ENCODE data around the gene NEFH. TPM values are rescaled to one million over a fixed set of nuclear protein-coding genes. Genes with fewer than 3 reads are reported as not detected.
"Not testable (repeated sequence)": the region's sequence is repeated elsewhere in the genome, so short reads cannot be mapped to it uniquely, and the experiment has no call there.

The NEFH gene
- total and polyA plus RNA-seq, 12 donors, result 6.8 to 81.1 (median 20.6) TPM

DNA sequence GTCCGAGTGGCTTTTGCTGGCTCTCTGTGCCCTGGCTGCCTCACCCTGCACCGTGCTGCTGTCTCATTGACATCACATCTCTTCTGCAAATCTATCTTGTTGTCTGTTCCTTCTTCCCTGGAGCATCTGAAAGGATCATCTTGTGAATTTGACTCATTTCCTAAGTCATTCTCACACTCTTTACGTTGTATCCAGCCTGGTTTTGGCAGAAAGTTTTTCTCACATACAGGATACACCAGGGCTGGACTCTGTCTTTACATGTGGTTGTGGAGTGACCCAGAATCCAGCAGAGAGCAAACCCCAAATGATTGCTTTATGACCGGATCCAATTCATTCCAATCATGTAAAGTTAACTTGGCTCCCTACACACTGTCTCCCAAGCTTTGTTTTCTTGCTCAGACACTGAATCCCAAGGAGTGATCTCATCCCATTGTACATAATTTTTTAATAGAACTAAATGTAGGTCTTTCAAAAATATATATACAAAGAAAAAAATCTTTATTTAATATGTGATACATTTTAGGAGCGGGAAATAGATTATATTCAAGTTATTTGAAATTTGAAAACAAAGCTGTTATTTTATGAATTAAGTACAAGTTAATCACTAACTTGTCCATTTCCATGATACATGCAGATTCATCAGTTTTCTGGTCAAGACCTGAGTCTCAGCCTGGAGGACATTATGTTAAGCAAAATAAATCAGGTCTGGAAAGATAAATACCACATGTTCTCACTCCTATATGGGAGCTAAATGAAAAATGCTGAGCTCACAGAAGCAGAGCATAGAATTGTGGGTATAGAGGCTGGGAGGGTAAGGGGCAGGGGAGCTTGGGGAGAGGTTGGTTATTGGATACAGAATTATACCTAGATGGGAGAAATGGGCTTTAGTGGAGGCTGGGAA is 44.5 kb upstream of the NEFH start:
- Histone ChIP-seq H3K4me3 (no peak overlapping the region), H3K27ac (no peak overlapping the region), H3K36me3 (replicated peaks in 1 of 2) (no peaks in the 10 kb centered on the region), H3K9me3 (replicated peaks in 1 of 3) (no peaks in the 10 kb centered on the region), H3K4me1 (replicated peaks in 1 of 2) (no peaks in the 10 kb centered on the region), H3K27me3 (no peaks in the 10 kb centered on the region)
- 58 to 70% (median 63%) methylated on average over 5 of the region's 5 CpGs for WGBS, 4 donors
- TF ChIP-seq POLR2A (IDR thresholded peaks at IDR 0.05), result no peak
- TF ChIP-seq, protein P1, sequence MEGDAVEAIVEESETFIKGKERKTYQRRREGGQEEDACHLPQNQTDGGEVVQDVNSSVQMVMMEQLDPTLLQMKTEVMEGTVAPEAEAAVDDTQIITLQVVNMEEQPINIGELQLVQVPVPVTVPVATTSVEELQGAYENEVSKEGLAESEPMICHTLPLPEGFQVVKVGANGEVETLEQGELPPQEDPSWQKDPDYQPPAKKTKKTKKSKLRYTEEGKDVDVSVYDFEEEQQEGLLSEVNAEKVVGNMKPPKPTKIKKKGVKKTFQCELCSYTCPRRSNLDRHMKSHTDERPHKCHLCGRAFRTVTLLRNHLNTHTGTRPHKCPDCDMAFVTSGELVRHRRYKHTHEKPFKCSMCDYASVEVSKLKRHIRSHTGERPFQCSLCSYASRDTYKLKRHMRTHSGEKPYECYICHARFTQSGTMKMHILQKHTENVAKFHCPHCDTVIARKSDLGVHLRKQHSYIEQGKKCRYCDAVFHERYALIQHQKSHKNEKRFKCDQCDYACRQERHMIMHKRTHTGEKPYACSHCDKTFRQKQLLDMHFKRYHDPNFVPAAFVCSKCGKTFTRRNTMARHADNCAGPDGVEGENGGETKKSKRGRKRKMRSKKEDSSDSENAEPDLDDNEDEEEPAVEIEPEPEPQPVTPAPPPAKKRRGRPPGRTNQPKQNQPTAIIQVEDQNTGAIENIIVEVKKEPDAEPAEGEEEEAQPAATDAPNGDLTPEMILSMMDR (IDR thresholded peaks at IDR 0.05), result no peak
- no peak for DNase-seq
- intact Hi-C loops (cut with DNase I), result no loop called here

DNA sequence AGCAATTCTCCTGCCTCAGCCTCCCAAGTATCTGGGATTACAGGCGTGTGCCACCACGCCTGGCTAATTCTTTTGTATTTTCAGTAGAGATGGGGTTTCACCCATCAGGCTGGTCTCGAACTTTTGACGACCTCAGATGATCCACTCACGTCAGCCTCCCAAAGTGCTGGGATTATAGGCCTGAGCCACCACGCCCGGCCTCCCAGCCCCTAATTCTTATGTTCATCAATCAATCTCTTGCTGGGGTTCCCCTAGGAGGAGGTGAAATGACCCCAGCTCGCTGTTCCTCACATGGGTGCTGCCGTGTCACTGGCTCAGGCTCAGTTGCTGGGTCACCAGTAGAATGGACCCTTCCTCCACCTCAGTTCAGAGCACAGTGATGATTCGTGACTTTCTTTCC is 41.7 kb upstream of the NEFH start, which contains the start of gene RFPL1:
RFPL1 (plus strand) TSS at position 301 of the 400 bp plus-strand sequence.
- DNase-seq, result not testable (repeated sequence)

DNA sequence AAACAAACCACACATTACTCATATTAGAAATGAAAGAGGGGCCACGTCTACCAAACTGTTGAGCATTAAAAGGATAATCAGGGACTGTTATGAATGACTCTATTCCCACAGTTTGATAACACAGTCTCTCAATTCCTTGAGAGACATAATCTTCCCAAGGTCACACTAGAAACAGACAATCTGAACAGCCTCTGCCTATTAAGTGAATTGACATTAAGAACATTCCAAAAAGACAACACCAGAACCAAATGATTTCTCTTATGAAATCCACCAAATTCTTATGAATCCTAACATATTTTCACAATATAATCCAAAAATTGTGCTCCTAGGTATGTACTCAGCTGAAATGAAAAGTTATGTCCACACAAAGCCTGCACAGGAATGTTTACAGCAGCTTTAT is 37.0 kb upstream of the NEFH start:
- no peaks in the 10 kb centered on the region for H3K36me3 ChIP-seq (replicated peaks in 1 of 2)
- WGBS, 4 donors, result 30 to 46% (median 37%) methylated on average over 1 of the region's 1 CpG

More for the DNA sequence above, 41.7 kb upstream of the NEFH start, which contains the start of gene RFPL1:
- H3K27me3 ChIP-seq; H3K36me3 ChIP-seq (replicated peaks in 1 of 2); intact Hi-C loops (cut with DNase I); H3K4me1 ChIP-seq (replicated peaks in 1 of 2); H3K9me3 ChIP-seq (replicated peaks in 1 of 3); H3K27ac ChIP-seq; H3K4me3 ChIP-seq: not testable (repeated sequence)
- 91 to 94% (median 93%) methylated on average over 10 of the region's 10 CpGs for WGBS, 4 donors

DNA sequence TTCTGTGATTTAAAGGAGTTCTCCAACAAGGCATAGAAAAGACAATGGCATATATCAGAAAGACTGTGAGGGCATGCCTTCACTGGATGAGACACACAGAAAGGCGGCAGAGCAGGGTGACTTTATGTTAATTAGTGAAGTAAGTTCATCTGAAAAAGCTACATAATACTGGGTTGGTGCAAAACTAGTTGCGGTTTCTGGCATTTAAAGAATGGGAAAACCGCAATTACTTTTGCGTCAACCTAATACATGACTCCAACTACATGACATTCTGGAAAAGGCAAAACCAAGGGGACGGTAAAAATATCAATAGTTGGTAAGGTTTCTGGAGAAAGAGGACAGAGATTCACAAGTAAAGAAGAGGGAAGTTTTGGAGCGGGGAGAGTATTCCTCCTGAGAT is 36.6 kb upstream of the NEFH start:
- no peak for DNase-seq
- Histone ChIP-seq H3K4me3 (no peak overlapping the region), H3K9me3 (replicated peaks in 1 of 3) (no peaks in the 10 kb centered on the region), H3K27me3 (no peaks in the 10 kb centered on the region), H3K4me1 (replicated peaks in 1 of 2) (no peaks in the 10 kb centered on the region), H3K27ac (no peak overlapping the region), H3K36me3 (replicated peaks in 1 of 2) (no peaks in the 10 kb centered on the region)
- 77 to 87% (median 82%) methylated on average over 6 of the region's 6 CpGs for WGBS, 4 donors
- intact Hi-C loops (cut with DNase I), result no loop called here
- TF ChIP-seq, protein P1 (IDR thresholded peaks at IDR 0.05), result no peak
- no peak for TF ChIP-seq POLR2A (IDR thresholded peaks at IDR 0.05)

More for the DNA sequence above, 37.0 kb upstream of the NEFH start:
- intact Hi-C loops (cut with DNase I), result no loop called here
- H3K27ac ChIP-seq, result no peak overlapping the region
- no peak for TF ChIP-seq POLR2A (IDR thresholded peaks at IDR 0.05)
- TF ChIP-seq, protein P1 (IDR thresholded peaks at IDR 0.05), result no peak
- no peaks in the 10 kb centered on the region for H3K4me1 ChIP-seq (replicated peaks in 1 of 2)
- DNase-seq, result no peak
- no peaks in the 10 kb centered on the region for H3K9me3 ChIP-seq (replicated peaks in 1 of 3)
- H3K27me3 ChIP-seq, result no peaks in the 10 kb centered on the region
- no peak overlapping the region for H3K4me3 ChIP-seq
